ENCODE measurements around the gene MKRN2OS. TPM values are rescaled to one million over a fixed set of nuclear protein-coding genes. Genes with fewer than 3 reads are reported as not detected.

Gene MKRN2OS
- total and polyA plus RNA-seq, 2 donors (not counting 3 experiments of a cell fraction or from before 2014, with no cell fraction given), result not detected

DNA sequence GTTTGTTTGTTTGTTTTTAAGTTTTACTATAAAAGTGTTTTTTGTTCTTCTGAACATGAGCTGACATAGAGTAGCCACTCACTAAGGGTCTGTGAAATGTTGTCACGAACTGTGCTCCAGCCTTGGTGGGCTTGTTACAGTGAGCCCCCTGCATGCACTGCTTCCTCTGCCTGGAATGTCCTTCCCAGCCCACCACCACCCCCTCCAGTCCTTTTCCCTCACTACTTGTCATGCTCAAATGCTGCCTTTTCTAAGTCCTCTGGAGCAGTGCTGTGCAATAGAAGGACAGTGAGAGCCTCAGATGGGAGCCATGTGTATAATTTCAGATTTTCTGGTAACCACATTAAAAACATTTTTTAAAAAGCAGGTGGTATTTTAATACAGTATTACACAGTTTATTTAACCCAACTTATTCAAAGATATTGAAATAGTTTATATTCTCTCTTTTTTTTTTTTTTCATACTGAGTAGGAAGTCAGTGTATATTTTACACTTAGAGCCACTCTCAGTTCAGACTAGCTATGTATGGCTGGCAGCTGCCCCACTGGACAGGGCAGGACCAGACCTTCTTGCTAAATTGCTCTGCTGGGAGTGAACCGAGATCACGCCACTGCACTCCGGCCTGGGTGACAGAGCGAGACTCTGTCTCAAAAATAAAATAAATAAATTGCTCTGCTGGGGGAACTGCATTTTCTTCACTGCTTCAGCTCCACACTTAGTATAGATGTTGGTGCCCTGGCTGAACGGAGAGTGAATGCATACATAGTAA lies 26.9 kb downstream of the MKRN2OS start:
- Histone ChIP-seq H3K9ac (replicated peaks; ENCODE audit: extremely low read depth, insufficient read depth, low read length) (no peak overlapping the region), H3K4me1 (ENCODE audit: control insufficient read depth, extremely low read depth, insufficient read depth, low read length) (no peaks in the 10 kb centered on the region), H3K4me3 (replicated peaks in 1 of 3; ENCODE audit: insufficient read depth in 1 of 3, low read depth in 1 of 3, low read length in 3 of 3) (no peak overlapping the region), H3K36me3 (ENCODE audit: control insufficient read depth in 2 of 2, extremely low read depth in 1 of 2, insufficient read depth in 2 of 2, low read length in 2 of 2) (no peaks in the 10 kb centered on the region), H3K79me2 (ENCODE audit: control insufficient read depth, insufficient read depth, low read length) (no peaks in the 10 kb centered on the region), H3K9me3 (replicated peaks; ENCODE audit: control insufficient read depth, insufficient read depth, low read length) (no peaks in the 10 kb centered on the region), H3K4me2 (ENCODE audit: insufficient read depth, low read length) (no peak overlapping the region), H3K27me3 (ENCODE audit: control insufficient read depth in 2 of 2, insufficient read depth in 2 of 2, low read length in 2 of 2) (no peaks in the 10 kb centered on the region), H4K20me1 (replicated peaks; ENCODE audit: control insufficient read depth, extremely low read depth, insufficient read depth, low read length) (no peaks in the 10 kb centered on the region), H3K9me1 (replicated peaks; ENCODE audit: control insufficient read depth, extremely low read depth, insufficient read depth, low read length) (no peaks in the 10 kb centered on the region), H2AFZ (ENCODE audit: low read depth, low read length) (no peak overlapping the region), H3K27ac (ENCODE audit: insufficient read depth, low read depth, low read length) (no peak overlapping the region)
- FAIRE-seq (no peak), DNase-seq (ENCODE audit: low read depth, low spot score) (no peak)
- intact Hi-C loops (cut with micrococcal nuclease) (no loop called here), dilution Hi-C loops (cut with MboI; ENCODE audit: extremely low pct_ligation_motif_present, low sequenced_read_pairs) (no loop called here)
- no TSS peak for BruUV-seq (replicated peaks)
- CTCF ChIA-PET, result interaction anchor here (0.7 kb wide), 1 partner anchor 60 kb away, joined by 3 read pairs; no protein-coding TSS in a partner anchor
- TF ChIP-seq POLR2AphosphoS5 (IDR thresholded peaks at IDR 0.05; ENCODE audit: insufficient read depth, low read depth, low read length), result no peak
- no peak for TF ChIP-seq JUN (IDR thresholded peaks at IDR 0.05; ENCODE audit: borderline replicate concordance, insufficient read depth, insufficient read length, low read depth)
- no peak for TF ChIP-seq EZH2 (IDR thresholded peaks at IDR 0.05; ENCODE audit: borderline replicate concordance, low read depth, low read length, severe bottlenecking)
- TF ChIP-seq, protein P1, sequence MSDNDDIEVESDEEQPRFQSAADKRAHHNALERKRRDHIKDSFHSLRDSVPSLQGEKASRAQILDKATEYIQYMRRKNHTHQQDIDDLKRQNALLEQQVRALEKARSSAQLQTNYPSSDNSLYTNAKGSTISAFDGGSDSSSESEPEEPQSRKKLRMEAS (IDR thresholded peaks at IDR 0.05; ENCODE audit: insufficient read depth, insufficient read length), result no peak
- no peak for TF ChIP-seq MYC (IDR thresholded peaks at IDR 0.05; ENCODE audit: low read depth, low read length)
- no peak for TF ChIP-seq FOS (IDR thresholded peaks at IDR 0.05; ENCODE audit: borderline replicate concordance, insufficient read depth, low read length)
- no peak for TF ChIP-seq POLR2A (IDR thresholded peaks at IDR 0.05; ENCODE audit: low read depth, low read length)
- TF ChIP-seq, protein P2, sequence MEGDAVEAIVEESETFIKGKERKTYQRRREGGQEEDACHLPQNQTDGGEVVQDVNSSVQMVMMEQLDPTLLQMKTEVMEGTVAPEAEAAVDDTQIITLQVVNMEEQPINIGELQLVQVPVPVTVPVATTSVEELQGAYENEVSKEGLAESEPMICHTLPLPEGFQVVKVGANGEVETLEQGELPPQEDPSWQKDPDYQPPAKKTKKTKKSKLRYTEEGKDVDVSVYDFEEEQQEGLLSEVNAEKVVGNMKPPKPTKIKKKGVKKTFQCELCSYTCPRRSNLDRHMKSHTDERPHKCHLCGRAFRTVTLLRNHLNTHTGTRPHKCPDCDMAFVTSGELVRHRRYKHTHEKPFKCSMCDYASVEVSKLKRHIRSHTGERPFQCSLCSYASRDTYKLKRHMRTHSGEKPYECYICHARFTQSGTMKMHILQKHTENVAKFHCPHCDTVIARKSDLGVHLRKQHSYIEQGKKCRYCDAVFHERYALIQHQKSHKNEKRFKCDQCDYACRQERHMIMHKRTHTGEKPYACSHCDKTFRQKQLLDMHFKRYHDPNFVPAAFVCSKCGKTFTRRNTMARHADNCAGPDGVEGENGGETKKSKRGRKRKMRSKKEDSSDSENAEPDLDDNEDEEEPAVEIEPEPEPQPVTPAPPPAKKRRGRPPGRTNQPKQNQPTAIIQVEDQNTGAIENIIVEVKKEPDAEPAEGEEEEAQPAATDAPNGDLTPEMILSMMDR (IDR thresholded peaks at IDR 0.05; ENCODE audit: extremely low read depth in 1 of 2, insufficient read depth in 1 of 2, low read depth in 1 of 2, low read length in 2 of 2), result no peak
- TF ChIP-seq GATA2 (IDR thresholded peaks at IDR 0.05; ENCODE audit: insufficient read depth, insufficient read length, low read depth, low read length), result no peak
- POLR2A ChIA-PET, result no interaction called here

Data from endothelial cell of umbilical vein (primary cell).